H9 (cell line): Measurements from ENCODE around the gene TMEM164. TPM values are rescaled to one million over a fixed set of nuclear protein-coding genes. Genes with fewer than 3 reads are reported as not detected.

Experiments
- DNase-seq: peaks from one replicate; pipeline ENCODE4 v3.0.0-alpha.2; 2017
- H2AFZ ChIP-seq: one replicate; pipeline ENCODE4 v1.6.1; 2013; ENCODE audit warnings: mild to moderate bottlenecking, low read length, control low read depth, moderate library complexity
- H2AK5ac ChIP-seq: 2 replicates; pipeline ENCODE4 v1.6.1; 2013; ENCODE audit warnings: low read length, control low read depth, mixed read lengths; ENCODE audit not compliant: insufficient read length
- H2BK120ac ChIP-seq: one replicate; pipeline ENCODE4 v1.6.1; 2013; ENCODE audit warnings: low read depth, mild to moderate bottlenecking, low read length, control low read depth, inconsistent platforms; ENCODE audit not compliant: poor library complexity, severe bottlenecking
- H2BK12ac ChIP-seq: 2 replicates; pipeline ENCODE4 v1.6.1; 2013; ENCODE audit warnings: low read length, control low read depth, mixed read lengths, low read depth; ENCODE audit not compliant: insufficient read length
- H2BK15ac ChIP-seq: 2 replicates; pipeline ENCODE4 v1.6.1; 2013; ENCODE audit warnings: low read depth, low read length, control low read depth
- H2BK20ac ChIP-seq: one replicate; pipeline ENCODE4 v1.6.1; 2013; ENCODE audit warnings: low read depth, mild to moderate bottlenecking, low read length, control low read depth, inconsistent platforms; ENCODE audit not compliant: poor library complexity, severe bottlenecking
- H2BK5ac ChIP-seq: 2 replicates; pipeline ENCODE4 v1.6.1; 2013; ENCODE audit warnings: low read length, control low read depth, mixed read lengths; ENCODE audit not compliant: insufficient read length
- H3K14ac ChIP-seq: 2 replicates; pipeline ENCODE4 v1.6.1; 2013; ENCODE audit warnings: low read length, control low read depth; ENCODE audit not compliant: insufficient read depth
- H3K18ac ChIP-seq: 2 replicates; pipeline ENCODE4 v1.6.1; 2013; ENCODE audit warnings: low read depth, mild to moderate bottlenecking, mixed read lengths, low read length, control low read depth; ENCODE audit not compliant: insufficient read length
- H3K23ac ChIP-seq: 2 replicates; pipeline ENCODE4 v1.6.1; 2013; ENCODE audit warnings: low read length, control low read depth, mixed read lengths, low read depth; ENCODE audit not compliant: insufficient read length
- H3K23me2 ChIP-seq: 2 replicates; pipeline ENCODE4 v1.6.1; 2013; ENCODE audit warnings: low read depth, mild to moderate bottlenecking, mixed read lengths, low read length, control low read depth; ENCODE audit not compliant: insufficient read length, poor library complexity, severe bottlenecking
- H3K27ac ChIP-seq: 2 replicates; pipeline ENCODE4 v1.5.1; 2013; ENCODE audit warnings: low read length, control low read depth, mixed read lengths, low read depth; ENCODE audit not compliant: insufficient read length
- H3K27me3 ChIP-seq: 2 replicates; pipeline ENCODE4 v1.6.1; 2013; ENCODE audit warnings: low read length, control low read depth, inconsistent platforms; ENCODE audit not compliant: insufficient read depth
- H3K4ac ChIP-seq: 2 replicates; pipeline ENCODE4 v1.6.1; 2013; ENCODE audit warnings: low read depth, mild to moderate bottlenecking, control low read depth, inconsistent platforms, low read length, moderate library complexity
- H3K4me1 ChIP-seq: 2 replicates; pipeline ENCODE4 v1.6.1; 2013; ENCODE audit warnings: low read length, control low read depth, inconsistent platforms; ENCODE audit not compliant: insufficient read depth
- H3K4me2 ChIP-seq: 2 replicates; pipeline ENCODE4 v1.6.1; 2013; ENCODE audit warnings: low read length, control low read depth, mixed read lengths; ENCODE audit not compliant: insufficient read length, insufficient read depth
- H3K56ac ChIP-seq: 2 replicates; pipeline ENCODE4 v1.6.1; 2013; ENCODE audit warnings: low read depth, mild to moderate bottlenecking, mixed read lengths, low read length, control low read depth; ENCODE audit not compliant: insufficient read length
- H3K79me1 ChIP-seq: 2 replicates; pipeline ENCODE4 v1.6.1; 2013; ENCODE audit warnings: low read depth, mild to moderate bottlenecking, moderate library complexity, low read length, control low read depth, inconsistent platforms; ENCODE audit not compliant: insufficient read depth, poor library complexity, severe bottlenecking
- H3K79me2 ChIP-seq: 2 replicates; pipeline ENCODE4 v1.6.1; 2013; ENCODE audit warnings: low read length, control low read depth, inconsistent platforms; ENCODE audit not compliant: insufficient read depth
- H3K9ac ChIP-seq: 2 replicates; pipeline ENCODE4 v1.6.1; 2013; ENCODE audit warnings: low read length, control low read depth, mixed read lengths; ENCODE audit not compliant: insufficient read length; ENCODE audit errors: extremely low read depth
- H3K9me3 ChIP-seq: one replicate; pipeline ENCODE4 v1.6.1; 2013; ENCODE audit warnings: low read depth, low read length, inconsistent platforms; ENCODE audit not compliant: control insufficient read depth
- H3T11ph ChIP-seq: one replicate; pipeline ENCODE4 v1.6.1; 2013; ENCODE audit warnings: mild to moderate bottlenecking, low read length, control low read depth, inconsistent platforms
- H4K20me1 ChIP-seq: one replicate; pipeline ENCODE4 v1.6.1; 2013; ENCODE audit not compliant: control insufficient read depth, insufficient read length, insufficient read depth
- H4K5ac ChIP-seq: 2 replicates; pipeline ENCODE4 v1.6.1; 2013; ENCODE audit warnings: low read depth, mild to moderate bottlenecking, mixed read lengths, low read length, control low read depth; ENCODE audit not compliant: insufficient read length
- H4K8ac ChIP-seq: replicated peaks from 2 replicates; pipeline ENCODE4 v1.6.1; 2013; ENCODE audit warnings: low read length, control low read depth, mixed read lengths, low read depth; ENCODE audit not compliant: insufficient read length
- H4K91ac ChIP-seq: 2 replicates; pipeline ENCODE4 v1.6.1; 2013; ENCODE audit warnings: low read depth, mild to moderate bottlenecking, moderate library complexity, mixed read lengths, low read length, control low read depth; ENCODE audit not compliant: insufficient read length
- H3K27ac Mint-ChIP-seq, 3 experiments: 2 replicates in 2 of 3; 3 replicates in 1 of 3; pipeline ENCODE4 v1.8.0; 2020 to 2021; ENCODE audit warnings: mixed read lengths in 3 of 3, mild to moderate bottlenecking in 1 of 3, moderate library complexity in 1 of 3
- H3K27me3 Mint-ChIP-seq: 2 replicates; pipeline ENCODE4 v1.8.0; 2021; ENCODE audit warnings: low read depth, mild to moderate bottlenecking, moderate library complexity, mixed read lengths
- H3K36me3 Mint-ChIP-seq, 3 experiments: 2 replicates in 2 of 3; 3 replicates in 1 of 3; pipeline ENCODE4 v1.8.0; 2020 to 2021; ENCODE audit warnings: low read depth in 3 of 3, mixed read lengths in 3 of 3; ENCODE audit not compliant: insufficient read depth in 1 of 3
- H3K4me1 Mint-ChIP-seq, 2 experiments: 2 replicates each; pipeline ENCODE4 v1.8.0; 2020; ENCODE audit warnings: mixed read lengths in 2 of 2
- H3K4me3 Mint-ChIP-seq, 2 experiments: 2 replicates in 1 of 2; 3 replicates in 1 of 2; pipeline ENCODE4 v1.8.0; 2020 to 2021; ENCODE audit warnings: mild to moderate bottlenecking in 2 of 2, mixed read lengths in 2 of 2, moderate library complexity in 1 of 2
- H3K9me3 Mint-ChIP-seq, 2 experiments: 2 replicates in 1 of 2; 3 replicates in 1 of 2; pipeline ENCODE4 v1.8.0; 2020; ENCODE audit warnings: mild to moderate bottlenecking in 2 of 2, mixed read lengths in 2 of 2, moderate library complexity in 1 of 2
- CTCF ChIP-seq: fragments of 200-600 bp; sonication (generic); conservative IDR thresholded peaks from 3 replicates; pipeline ENCODE4 v1.8.0; 2021; ENCODE audit warnings: antibody characterized with exemption, mild to moderate bottlenecking
- WGBS: extraction: QIAGEN DNeasy Blood & Tissue Kit; methylation state at CpG from one replicate; pipeline ENCODE4 v1.1.7; 2013; ENCODE audit warnings: missing lambda C conversion rate, low lambda C conversion rate, mixed read lengths; ENCODE audit not compliant: insufficient read length; ENCODE audit errors: extremely low coverage; 5-methylcytosine and 5-hydroxymethylcytosine counted together
- total RNA-seq: library from RNA; stranded (reverse); gene quantifications from 2 replicates; pipeline ENCODE4 v1.2.1, GENCODE V29; 2021

TMEM164 gene
- total RNA-seq, 1 experiment from 2014 or later: 30.4 TPM

- Histone ChIP-seq H2AFZ (no peak overlapping the region), H3K56ac (no peak overlapping the region), H3K9ac (no peak overlapping the region), H3K23ac (no peak overlapping the region), H3K79me1 (no peaks in the 10 kb centered on the region), H2BK12ac (no peak overlapping the region), H2BK5ac (no peak overlapping the region), H3K14ac (no peak overlapping the region), H3K4me2 (no peak overlapping the region), H3K79me2 (no peaks in the 10 kb centered on the region), H3K4me1 (no peaks in the 10 kb centered on the region), H3K27ac (no peak overlapping the region), H2AK5ac (no peak overlapping the region), H2BK120ac (no peak overlapping the region), H4K20me1 (no peaks in the 10 kb centered on the region), H3K9me3 (no peaks in the 10 kb centered on the region), H2BK15ac (no peak overlapping the region), H3K27me3 (no peaks in the 10 kb centered on the region), H4K8ac (no peak overlapping the region), H3K4ac (no peak overlapping the region), H2BK20ac (no peak overlapping the region), H4K91ac (no peak overlapping the region), H3K23me2 (no peaks in the 10 kb centered on the region), H3K18ac (no peak overlapping the region), H4K5ac (no peak overlapping the region), H3T11ph (no peak overlapping the region)
- Mint-ChIP-seq H3K9me3 (no peaks in the 10 kb centered on the region), H3K4me3 (no peak overlapping the region), H3K36me3 (no peaks in the 10 kb centered on the region), H3K27me3 (no peaks in the 10 kb centered on the region; the same call in 1 of the 2 replicates), H3K4me1 (peaks cover 3 to 12% of the 10 kb centered on the region in 2 experiments), H3K27ac (no peak overlapping the region)
- no peak for TF ChIP-seq CTCF
- no CpG with 5 or more reads among the region's 1 CpG for WGBS
- no peak for DNase-seq
These were observed 60.0 kb downstream of the TMEM164 start for GRCh38 chrX:110062919-110063318.
